ENCODE data around the gene PECR. TPM values are rescaled to one million over a fixed set of nuclear protein-coding genes. Genes with fewer than 3 reads are reported as not detected.

Gene PECR
- total and polyA plus RNA-seq, 2 of the 13 experiments (the other 11 are each of a cell fraction or from before 2014, with no cell fraction given), result 151 to 153 TPM

- TF ChIP-seq ZBED4 (CRISPR knock-in tag; IDR thresholded peaks at IDR 0.05; ENCODE audit: borderline replicate concordance), result no peak; the same call in none of the 2 replicates
- peak; percentile 57; the same call in 1 of the 2 replicates for TF ChIP-seq ZNF550 (CRISPR knock-in tag; IDR thresholded peaks at IDR 0.05; ENCODE audit: borderline replicate concordance)
- TF ChIP-seq HINFP (CRISPR knock-in tag; IDR thresholded peaks at IDR 0.05; ENCODE audit: low read depth), result peak; percentile 91
- no peak for TF ChIP-seq PREB (CRISPR knock-in tag; IDR thresholded peaks at IDR 0.05)
- peak; percentile 93 for TF ChIP-seq SPEN (CRISPR knock-in tag; IDR thresholded peaks at IDR 0.05; ENCODE audit: low read depth)
- TF ChIP-seq POGK (CRISPR knock-in tag; conservative IDR thresholded peaks at IDR 0.05), result peak; percentile 92
- TF ChIP-seq PRDM4 (CRISPR knock-in tag; IDR thresholded peaks at IDR 0.05; ENCODE audit: borderline replicate concordance), result 0 out of 2 replicates have a peak, but pooled peaks have one; percentile 28
- 0 out of 2 replicates have a peak, but pooled peaks have one; percentile 49 for TF ChIP-seq HIC2 (CRISPR knock-in tag; IDR thresholded peaks at IDR 0.05; ENCODE audit: low read depth)
- TF ChIP-seq HOXA9 (CRISPR knock-in tag; IDR thresholded peaks at IDR 0.05; ENCODE audit: borderline replicate concordance), result peak; percentile 93
- TF ChIP-seq ZNF331 (CRISPR knock-in tag; IDR thresholded peaks at IDR 0.05), result peak; percentile 90
- no peak for TF ChIP-seq DDIT3 (CRISPR knock-in tag; IDR thresholded peaks at IDR 0.05)
- peak; percentile 94; the same call in 1 of the 2 replicates for TF ChIP-seq PAWR (CRISPR knock-in tag; IDR thresholded peaks at IDR 0.05; ENCODE audit: borderline replicate concordance)
- no peak for TF ChIP-seq HNF4G (IDR thresholded peaks at IDR 0.05; ENCODE audit: borderline replicate concordance, low read depth, low read length)
- TF ChIP-seq HNF4G (CRISPR knock-in tag; IDR thresholded peaks at IDR 0.05; ENCODE audit: borderline replicate concordance, low read depth), result peak; percentile 65; the same call in 1 of the 2 replicates
These were observed at the start of gene PECR, which contains the start of gene TMEM169 (continued) for GRCh38 chr2:216081487-216082116.
